SIG-M5 treated with dmso at 0.1 percent for 504 hours (cell line): ENCODE results near the gene C1QTNF1.

Experiments used
- DNase-seq: peaks from one replicate; lab custom pipeline; 2025; ENCODE audit not compliant: unreplicated experiment; lab: John Stamatoyannopoulos, UW

The C1QTNF1 gene

DNA sequence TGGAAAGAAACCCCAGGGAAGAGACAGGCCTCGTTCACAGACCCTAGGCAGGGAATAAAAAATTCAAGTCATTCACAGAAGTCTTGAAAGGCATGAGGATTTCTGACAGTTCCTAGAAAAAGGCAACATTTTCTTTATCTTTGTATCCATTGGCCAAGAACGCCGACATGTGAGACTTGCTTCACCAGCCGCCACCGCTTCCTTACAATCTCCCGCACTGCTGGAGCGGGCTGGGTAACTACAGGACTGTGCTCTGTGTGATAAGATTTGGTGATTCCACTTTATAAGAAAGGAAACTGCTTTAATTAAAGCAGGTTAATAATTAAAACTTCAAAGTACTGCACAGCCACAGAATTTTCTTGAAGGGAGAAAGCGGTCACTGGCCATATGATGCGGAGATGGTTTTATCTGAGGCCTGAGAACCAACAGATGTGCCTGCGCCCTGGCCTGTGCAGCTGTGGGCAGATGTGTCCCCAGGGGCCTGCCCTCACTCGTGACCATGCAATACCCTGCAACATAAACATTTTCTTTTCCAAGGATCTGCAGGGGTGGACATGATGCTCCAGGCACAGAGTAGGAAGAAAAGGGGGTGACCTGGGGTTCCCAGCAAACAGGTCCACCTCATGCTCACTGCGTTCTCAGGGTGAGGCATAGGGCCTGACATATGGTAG is 31.3 kb upstream of the C1QTNF1 start:
- no peak for DNase-seq

DNA sequence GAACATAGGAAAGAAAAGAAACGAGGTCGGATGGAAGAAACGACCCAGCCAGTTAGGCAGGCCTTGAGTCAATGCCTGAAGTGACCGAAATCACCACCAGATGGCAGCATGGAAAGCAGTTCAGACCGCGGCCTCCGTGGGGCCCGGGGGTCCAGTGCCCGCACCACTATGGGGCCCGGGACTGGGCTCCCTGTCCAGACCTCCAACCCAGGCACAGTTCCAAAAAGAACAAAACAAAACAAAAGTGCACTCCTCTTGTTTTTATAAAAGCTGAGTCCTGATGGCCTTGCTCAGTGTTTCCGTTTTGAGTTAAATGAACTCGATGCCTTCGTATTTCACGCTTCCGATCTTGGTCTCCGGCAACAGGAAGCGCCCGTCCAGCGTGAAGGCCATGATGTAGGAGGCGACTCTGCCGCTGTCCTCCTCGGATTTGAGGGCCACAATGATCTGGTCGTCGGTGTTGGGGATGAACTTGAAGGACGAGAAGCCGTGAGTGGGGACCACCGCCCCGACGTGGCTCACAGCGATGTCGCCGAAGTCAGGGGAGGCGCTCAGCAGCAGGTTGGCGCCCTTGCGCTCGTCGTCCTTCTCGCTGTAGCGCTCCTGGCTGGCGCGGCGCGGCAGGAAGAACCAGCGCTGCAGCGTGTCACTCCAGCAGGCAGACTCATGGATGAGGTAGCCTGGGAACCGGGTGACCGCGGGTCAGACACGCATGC is 30.6 kb upstream of the C1QTNF1 start:
- DNase-seq, result peak; percentile 31

DNA sequence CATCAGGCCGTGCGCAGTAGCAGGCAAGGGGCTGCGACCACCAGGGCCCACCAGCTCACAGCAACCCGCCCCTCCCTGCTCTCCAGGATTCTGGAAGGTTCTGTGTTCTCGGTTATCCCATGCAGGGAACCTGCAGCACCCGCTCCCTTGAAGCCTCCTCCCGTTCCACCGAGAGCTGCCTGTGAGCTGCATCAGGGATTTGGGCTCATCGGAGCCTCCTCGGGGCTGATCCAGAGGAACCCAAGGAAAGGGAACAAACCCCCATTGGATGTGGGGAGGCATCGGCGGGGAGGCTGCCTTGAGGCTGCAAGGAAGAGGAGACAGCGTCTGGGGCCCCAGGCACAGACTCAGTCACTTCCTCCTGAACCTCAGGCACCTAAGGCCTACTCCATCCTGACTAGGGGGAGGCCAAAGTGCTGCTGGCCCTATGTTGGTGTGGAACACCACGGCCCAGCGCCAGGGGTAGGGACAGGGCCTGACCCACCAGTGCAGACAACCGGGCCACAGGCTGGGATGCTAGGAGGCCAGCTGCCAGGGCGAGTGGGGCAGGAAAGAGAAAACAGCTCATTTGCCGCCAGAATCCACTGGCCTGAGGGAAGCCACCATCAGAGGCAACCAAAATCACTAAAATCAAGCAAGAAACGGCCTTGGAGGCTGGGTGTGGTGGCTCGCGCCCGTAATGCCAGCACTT is 29.8 kb upstream of the C1QTNF1 start:
- DNase-seq, result no peak

DNA sequence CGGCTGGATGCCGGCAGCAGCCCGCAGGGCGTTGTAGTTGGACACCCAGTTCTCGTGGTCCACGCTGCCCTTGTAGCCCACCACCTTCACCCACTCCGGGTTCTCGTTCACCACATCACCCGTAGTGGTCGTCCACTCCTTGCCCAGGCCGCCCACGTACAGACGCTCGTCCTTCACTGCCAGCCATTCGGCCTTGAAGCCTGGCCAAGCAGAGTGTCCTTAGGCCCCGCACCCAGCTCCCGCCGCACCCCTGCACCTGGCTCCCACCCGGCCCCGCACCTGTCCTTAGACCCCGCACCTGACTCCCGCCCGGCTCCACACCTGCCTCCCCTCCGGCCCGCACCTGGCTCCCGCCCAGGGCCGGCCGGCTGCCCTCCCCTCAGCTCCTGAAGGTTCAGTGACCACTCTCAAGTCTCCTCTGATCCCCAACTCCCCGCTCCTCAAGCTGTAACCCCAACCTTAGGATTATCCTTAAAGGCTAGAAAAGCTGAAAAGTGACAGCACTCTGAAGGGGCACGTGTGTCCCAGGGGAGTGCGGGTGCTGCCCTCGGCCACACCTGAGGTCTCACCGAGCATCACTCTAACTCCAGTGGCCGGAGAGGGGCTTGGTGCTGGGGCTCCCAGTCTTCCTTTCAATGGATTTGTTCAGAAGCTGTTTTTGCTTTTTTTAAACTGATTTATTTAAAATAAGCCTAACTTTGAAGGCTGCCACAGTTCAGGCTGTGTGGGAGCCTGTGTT is 28.8 kb upstream of the C1QTNF1 start:
- DNase-seq, result no peak

DNA sequence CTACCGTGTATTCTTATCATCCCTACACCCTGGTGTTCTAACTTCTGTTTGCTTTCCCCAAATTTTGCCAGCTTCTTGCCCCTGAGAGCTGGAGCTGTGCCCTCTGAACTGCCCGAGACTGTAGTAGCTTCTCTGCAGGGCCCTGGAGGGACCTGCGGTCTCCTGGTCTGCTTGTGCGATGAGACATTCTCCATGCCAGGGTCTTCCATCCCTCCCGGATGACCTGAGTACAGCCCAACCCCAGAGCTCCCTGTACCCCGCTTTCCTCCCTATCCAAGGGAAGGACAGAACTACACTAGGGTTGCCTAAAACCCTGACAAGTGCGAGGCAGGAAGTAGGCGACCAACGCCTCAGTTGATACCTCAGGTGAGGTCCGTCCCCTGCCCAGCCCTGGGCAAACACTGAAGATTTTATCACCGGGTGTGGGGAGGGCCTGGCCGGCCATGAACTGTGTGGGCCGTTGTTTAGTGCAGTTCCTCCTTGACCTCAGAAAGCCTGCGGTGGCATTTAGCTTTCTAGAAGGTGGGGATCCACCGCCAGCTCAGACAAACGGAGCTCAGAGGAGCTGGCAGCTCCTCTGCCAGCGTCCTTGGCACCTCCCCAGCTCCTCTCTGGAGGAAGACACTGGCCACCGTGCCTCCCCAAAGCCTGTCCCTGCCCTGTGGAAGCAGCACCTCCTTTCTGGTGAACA is 28.1 kb upstream of the C1QTNF1 start:
- peak; percentile 22 for DNase-seq

DNA sequence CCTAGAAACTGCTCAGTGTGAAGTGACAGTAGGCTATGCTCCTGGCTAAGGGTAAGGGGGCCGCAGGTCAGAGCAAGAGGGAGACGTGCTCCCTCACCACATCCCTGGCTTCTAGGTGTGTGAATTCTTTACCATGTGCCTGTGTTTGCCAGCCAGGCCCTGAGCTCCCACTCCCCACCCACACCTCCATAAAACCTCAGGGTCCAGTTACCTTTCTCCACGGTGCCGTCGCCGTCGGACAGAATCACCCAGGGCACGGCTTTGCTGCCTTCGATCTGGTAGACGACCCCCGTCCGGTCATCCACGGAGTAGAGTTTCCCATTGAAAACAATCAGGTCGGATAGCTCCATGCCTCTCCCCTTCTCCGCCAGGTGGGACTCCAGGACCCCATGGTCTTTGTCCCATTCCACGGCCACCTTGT is 27.2 kb upstream of the C1QTNF1 start:
- no peak for DNase-seq

DNA sequence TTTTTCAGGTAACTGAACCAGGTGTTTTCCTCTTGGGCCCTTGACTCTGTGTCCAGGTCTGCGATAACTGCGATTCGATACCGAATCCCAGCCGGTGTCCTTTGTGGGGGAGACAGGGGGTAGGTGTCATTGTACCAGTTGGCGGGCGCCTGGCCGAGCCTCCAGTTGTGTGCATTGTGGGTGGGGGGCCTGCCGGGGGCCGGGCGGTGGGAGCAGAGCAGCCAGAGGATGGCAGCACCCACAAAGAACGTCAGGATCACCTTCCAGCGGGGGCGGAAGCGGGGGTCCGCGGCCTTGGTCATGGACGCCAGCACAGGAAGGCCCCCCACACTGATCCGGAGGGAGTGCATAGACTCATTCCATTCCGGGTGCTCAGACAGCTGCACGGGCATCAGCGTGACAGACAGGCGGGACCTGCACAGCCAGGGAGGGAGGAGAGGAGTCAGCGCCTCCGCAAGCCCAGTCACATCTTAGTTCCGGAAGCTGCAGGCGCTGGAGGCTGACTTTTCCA is 26.7 kb upstream of the C1QTNF1 start:
- no peak for DNase-seq

DNA sequence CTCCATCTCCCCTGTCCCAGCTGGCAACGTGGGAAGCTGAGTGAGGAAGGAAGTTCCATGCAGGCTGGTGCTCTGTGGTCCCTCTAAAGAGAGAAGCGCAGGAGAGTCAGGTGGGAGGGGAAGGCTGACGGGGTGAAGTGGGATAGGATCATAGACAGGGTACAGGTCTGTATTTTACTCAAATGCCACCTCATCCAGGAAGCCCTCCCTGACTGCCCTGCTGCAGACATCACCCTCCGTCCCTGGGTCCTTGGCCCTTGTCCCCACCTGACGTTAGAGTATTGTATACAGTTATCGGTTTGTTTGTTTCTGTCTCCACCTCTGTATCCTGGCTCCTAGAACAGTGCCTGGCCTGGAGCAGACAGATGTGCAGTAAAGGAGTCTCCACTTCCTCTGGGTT is 26.1 kb upstream of the C1QTNF1 start:
- no peak for DNase-seq

DNA sequence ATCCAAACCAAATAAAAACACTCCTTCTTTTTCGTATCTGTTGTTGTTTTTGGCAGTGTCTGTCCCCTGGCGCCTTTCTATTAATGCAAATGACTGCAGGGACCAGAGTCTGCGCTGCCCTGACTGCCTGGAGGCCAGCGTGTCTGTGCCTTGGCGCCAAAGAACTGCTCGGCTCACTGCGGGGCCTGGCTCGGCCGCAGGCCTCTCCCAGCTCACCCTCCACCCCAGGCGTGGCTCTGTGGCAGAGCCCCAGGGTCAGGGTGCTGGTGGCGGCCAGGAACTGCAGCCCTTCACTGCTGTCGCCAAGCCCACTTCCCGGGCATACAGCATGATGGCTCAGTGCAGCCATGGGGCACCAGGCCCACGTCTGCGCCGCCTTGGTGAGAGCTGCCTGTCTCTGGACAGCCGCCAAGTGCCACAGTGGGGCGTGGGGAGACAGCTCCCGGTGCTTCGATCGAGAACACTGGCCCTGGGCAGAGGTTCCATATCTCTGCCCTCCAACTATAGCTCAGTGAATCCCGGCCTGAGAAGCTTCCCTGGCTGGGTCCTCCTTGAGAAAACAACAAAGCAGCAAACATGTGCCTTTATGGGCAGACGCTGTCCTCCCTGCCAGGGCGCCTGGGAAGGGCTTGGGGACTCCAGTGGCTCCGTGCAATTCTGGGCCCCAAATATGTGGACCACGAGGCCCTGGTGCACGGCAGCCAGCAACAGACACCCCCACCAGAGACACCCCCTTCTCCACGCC is 25.5 kb upstream of the C1QTNF1 start:
- no peak for DNase-seq

DNA sequence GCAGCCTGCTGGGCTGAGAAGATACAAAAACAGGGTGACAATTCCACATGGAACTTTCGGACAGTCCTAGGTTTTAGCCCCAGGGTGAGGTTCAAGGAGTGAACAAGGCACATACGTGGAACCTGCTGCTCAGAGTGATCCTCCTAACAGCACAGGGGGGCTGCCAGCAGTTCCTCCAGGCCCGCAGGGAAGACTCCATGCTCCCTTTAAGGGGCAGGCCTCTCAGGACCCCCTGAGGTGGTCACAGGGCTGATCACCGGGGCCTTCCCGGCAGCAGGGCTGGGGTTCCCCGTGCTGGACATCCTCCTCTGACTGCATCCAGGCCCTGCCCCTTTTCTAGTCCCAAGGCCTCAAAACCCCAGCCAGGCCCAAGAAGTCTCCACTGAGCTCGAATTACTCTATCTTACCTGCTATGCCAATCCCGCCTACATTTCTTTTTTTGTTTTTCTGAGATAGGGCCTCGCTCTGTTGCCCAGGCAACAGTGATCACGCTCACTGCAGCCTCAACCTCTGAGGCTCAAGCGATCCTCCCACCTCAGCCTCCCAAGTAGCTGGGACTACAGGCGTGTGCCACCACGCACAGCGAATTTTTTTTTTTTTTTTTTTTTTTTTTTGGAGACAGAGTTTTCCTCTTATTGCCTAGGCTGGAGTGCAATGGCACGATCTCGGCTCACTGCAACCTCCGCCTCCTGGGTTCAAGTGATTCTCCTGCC is 24.8 kb upstream of the C1QTNF1 start:
- DNase-seq, result no peak

DNA sequence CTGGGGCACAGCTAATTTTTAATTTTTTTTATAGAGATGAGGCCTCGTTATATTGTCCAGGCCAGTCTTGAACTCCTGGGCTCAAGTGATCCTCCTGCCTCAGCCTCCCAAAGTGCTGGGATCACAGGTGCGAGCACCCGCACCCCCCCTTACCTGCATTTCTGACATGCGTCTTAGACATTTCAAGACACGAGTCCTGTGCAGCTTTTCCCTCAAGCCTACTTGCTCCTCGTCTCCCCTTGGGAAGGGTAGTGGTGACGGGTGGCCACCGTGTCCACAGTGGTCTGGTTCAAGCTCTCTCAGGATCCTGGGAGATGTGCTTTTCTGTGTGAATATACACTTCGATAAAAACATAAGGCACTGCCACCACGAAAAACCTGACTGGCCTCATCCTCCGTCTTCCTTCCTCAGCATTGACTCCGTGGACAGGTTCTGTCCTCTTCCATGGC is 24.0 kb upstream of the C1QTNF1 start:
- DNase-seq, result no peak

DNA sequence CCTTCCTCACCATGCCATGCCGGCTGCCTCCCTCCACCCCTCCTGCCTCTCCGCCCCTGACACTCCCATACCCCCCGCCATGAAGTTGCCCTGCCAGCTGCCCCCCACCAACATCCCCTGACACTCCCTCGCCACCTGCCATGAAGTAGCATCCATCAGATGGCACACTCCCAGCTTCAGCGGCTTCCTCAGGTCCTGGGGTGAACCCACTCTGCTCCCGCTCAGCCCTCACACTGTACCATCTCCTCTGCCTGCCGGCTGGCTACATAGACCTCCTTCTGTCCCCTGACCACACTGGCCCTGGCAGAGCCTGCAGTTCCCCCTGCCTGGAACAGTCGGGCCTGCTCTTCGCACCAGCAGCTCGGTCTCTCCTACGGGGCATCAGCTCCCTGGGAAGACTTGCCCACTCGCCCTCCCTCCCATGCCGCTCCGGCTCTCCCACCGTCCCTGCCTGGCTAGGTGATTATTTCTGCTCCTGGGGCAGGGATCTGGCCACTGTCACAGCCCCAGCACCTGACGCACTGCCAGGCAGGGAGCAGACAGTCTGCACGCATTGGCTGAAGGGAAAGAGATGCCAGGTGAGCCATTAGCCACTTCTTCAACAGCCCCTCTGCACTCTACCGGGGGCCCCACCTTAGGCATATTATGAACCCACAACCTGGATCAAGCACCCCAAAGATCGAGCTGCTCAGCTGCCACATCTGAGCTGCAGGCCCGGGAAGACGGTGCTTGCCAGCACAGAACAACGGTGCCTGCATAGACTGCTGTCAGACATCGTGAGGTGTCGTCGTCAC is 23.4 kb upstream of the C1QTNF1 start:
- no peak for DNase-seq

DNA sequence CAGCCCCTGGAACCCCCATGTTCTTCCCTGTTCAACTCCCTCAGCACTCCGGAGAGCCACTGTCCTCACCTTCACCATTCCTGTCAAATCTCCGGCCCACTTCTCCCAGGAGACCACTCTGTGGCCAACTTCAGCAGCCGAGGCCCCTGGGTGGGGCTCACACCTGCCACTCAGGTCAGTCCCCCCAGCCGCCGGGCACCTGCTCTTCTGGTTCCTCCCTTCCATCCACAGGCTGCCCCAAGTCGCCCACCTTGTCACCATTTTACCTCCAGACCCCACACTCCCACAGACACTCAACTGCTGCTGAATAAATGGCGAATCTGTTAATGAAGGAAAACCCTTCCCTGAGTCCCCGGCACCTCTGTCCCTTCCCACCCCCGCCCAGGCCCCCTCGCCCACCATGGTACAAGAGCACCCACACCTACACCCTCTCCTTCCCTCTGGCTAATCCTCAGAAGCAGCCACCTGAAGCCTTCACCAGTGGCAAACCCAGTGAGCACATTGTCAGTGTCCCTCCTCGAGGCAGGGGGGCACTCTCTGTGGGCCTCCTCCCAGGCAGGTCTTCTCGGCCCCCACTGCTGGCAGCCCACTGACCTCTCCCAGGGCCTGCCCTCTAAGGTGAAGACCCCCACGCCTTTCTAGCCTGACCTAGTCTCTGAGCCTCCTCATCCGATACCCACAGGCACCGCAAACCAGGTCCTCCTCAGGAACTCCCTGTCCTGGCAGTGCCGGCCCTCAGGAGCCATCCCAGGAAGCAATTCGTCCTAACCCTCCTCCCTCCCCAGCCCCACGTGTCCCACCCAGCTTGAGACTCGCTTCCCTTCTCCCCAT is 22.6 kb upstream of the C1QTNF1 start:
- no peak for DNase-seq

DNA sequence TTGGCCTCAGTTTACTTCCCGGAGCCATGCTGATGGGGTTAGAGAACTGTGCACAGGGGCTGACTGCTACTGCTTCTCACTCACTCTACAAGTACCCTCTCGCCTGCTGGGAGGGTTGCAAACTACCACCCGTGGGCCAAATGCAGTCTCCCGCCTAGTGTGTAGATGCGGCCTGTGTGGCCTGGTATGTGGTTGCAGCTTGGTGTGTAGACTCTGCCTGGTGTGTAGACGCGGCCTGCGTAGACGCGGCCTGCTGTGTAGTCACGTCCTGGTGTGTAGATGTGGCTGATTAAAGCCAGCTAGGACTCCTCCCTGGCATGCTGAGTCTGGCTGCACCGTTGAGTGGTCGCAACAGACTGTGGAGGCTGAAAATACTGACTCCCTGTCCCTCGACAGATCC is 21.7 kb upstream of the C1QTNF1 start:
- DNase-seq, result no peak

DNA sequence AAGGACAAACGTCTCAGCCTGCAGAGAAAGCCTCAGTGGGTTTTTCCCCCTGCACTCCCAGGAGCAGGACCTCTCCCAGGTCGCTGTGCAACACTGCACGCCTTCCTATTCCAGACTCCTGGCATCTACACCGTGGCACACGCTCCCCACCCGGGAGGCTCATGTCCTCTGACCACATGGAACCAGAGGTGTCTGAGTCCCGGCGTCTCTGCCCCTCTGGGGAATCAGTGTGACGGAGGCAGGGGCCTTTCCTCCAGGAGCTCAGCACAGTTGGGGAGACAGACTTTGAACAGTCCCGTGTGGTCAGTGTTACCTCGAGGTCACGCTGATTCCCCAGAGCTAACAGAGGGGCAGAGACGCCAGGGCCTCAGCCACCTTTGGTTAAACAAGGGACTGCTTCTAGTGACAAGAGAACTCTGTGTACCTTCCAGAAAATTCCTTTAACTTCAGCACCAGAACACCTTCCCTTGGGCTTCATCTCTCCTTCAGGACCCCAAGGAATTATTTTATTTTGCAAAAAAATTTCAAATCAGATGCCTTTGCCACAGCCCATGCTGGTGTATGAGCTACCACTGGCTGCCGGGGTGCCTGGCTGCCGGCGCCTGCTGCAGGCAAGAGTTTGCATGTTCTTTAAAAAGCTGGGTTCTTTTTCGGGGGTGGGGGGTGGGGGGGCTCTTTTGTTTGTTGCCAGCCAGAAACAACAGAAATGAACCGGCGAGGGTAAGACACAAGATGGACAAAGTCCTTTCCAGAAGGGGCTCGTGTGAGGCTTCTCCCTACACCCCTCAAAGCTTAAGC is 21.0 kb upstream of the C1QTNF1 start:
- no peak for DNase-seq

DNA sequence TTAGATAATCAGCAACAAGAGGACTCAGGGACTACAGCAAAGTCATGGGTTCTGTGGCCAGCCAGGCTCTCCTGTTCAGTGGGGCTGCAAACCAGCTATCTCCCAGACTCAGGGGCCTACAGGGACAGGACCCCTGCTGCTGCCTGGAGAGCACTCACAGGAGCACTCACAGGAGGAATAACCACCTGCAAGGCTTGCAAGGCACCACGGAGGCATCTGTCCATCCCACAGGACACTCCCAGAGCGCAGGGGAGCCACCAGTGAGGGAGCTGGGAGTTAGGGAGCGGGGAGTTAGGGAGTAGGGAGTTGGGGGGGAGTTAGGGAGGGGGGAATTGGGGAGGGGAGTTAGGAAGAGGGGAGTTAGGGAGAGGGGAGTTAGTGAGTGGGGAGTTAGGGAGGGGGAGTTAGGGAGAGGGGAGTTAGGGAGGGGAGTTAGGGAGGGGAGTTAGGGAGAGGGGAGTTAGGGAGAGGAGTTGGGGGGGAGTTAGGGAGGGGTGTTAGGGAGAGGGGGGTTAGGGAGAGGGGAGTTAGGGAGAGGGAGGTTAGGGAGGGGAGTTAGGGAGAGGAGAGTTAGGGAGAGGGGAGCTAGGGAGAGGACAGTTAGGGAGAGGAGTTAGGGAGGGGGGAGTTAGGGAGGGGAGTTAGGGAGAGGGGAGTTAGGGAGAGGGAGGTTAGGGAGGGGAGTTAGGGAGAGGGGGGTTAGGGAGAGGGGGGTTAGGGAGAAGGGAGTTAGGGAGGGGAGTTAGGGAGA is 20.1 kb upstream of the C1QTNF1 start:
- DNase-seq, result no peak
